ENCODE measurements around the gene SLC25A23.

GRCh38 chr19:6484831-6485230 is 25.2 kb upstream of the SLC25A23 start:
- no peak for TF ChIP-seq ZNF302 (CRISPR knock-in tag; IDR thresholded peaks at IDR 0.05)
- TF ChIP-seq MYC (IDR thresholded peaks at IDR 0.05; ENCODE audit: borderline replicate concordance, low read length): no peak
- no peak for TF ChIP-seq ESRRA (IDR thresholded peaks at IDR 0.05; ENCODE audit: borderline replicate concordance, low read length)
- no peak for TF ChIP-seq CTCF (IDR thresholded peaks at IDR 0.05)
- TF ChIP-seq POLR2A (IDR thresholded peaks at IDR 0.05; ENCODE audit: low read length): no peak
- no peak for TF ChIP-seq CEBPB (IDR thresholded peaks at IDR 0.05)
- no peak for TF ChIP-seq KDM1A (IDR thresholded peaks at IDR 0.05; ENCODE audit: low read depth)
- no peak for TF ChIP-seq USF2 (IDR thresholded peaks at IDR 0.05)
- TF ChIP-seq EP300 (IDR thresholded peaks at IDR 0.05): no peak
- TF ChIP-seq PBX3 (IDR thresholded peaks at IDR 0.05): no peak
- TF ChIP-seq GATA3 (IDR thresholded peaks at IDR 0.05; ENCODE audit: borderline replicate concordance): no peak
- TF ChIP-seq EHMT2 (IDR thresholded peaks at IDR 0.05; ENCODE audit: low read depth): no peak
- no peak for TF ChIP-seq SMC3 (IDR thresholded peaks at IDR 0.05)
